ENCODE results near the gene SPIRE1.

DNA sequence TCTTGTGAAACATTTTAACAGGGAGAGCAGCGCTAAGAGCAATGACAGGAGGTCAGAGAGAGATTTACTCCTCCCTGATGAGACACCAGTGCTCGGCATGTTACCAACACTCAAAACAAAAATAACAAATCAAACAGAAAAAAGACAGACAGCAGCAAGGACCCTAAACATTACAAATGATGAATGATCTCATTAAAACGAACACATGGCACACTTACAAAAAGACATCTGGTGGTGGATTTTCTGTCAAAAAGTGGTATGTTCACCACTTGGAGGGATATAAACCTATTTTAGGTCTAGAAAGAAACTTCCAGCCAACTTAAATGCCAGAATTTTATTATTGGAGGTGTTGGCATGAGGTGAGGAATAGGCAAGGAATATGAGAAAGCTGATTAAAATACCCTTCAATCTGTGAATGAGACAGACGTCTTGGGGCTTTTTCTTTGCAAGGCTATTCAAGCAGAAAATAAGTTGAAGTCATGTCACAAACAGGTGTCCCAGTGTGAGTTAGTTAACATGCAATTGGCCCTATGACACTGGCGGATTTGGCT is 137.4 kb downstream of the SPIRE1 start:
- TF ChIP-seq, protein P1, sequence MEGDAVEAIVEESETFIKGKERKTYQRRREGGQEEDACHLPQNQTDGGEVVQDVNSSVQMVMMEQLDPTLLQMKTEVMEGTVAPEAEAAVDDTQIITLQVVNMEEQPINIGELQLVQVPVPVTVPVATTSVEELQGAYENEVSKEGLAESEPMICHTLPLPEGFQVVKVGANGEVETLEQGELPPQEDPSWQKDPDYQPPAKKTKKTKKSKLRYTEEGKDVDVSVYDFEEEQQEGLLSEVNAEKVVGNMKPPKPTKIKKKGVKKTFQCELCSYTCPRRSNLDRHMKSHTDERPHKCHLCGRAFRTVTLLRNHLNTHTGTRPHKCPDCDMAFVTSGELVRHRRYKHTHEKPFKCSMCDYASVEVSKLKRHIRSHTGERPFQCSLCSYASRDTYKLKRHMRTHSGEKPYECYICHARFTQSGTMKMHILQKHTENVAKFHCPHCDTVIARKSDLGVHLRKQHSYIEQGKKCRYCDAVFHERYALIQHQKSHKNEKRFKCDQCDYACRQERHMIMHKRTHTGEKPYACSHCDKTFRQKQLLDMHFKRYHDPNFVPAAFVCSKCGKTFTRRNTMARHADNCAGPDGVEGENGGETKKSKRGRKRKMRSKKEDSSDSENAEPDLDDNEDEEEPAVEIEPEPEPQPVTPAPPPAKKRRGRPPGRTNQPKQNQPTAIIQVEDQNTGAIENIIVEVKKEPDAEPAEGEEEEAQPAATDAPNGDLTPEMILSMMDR (IDR thresholded peaks at IDR 0.05) = no peak
- no peak for TF ChIP-seq POLR2A (IDR thresholded peaks at IDR 0.05)
